ENCODE data around the gene ACSM4. TPM values are rescaled to one million over a fixed set of nuclear protein-coding genes. Genes with fewer than 3 reads are reported as not detected.

ACSM4 gene, protein sequence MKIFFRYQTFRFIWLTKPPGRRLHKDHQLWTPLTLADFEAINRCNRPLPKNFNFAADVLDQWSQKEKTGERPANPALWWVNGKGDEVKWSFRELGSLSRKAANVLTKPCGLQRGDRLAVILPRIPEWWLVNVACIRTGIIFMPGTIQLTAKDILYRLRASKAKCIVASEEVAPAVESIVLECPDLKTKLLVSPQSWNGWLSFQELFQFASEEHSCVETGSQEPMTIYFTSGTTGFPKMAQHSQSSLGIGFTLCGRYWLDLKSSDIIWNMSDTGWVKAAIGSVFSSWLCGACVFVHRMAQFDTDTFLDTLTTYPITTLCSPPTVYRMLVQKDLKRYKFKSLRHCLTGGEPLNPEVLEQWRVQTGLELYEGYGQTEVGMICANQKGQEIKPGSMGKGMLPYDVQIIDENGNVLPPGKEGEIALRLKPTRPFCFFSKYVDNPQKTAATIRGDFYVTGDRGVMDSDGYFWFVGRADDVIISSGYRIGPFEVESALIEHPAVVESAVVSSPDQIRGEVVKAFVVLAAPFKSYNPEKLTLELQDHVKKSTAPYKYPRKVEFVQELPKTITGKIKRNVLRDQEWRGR
- total RNA-seq, result not detected in 2 replicates

DNA sequence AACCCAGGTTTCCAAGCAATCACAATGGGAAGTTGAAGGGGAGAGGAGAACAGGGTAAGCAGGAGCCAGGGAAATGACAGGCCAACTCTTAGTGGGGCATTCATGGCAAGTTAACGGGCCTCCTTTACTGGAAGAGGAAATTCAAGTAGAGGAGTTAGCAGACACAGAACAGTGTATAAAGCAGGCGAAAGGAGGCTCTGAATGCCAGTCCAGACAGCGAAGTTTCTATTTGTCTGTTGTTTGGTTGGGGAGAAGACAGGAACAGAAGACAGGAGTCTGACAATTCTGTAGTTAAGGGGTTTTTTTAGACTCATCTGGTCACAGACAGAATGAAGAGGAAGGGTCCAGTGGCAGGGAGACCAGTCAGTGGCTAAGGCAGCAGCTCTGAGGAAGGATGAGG lies at the start of gene ACSM4:
ACSM4 (plus strand) TSS at position 301 of the 400 bp plus-strand sequence. CDS start 260 bp downstream, outside the sequence.

Other genes with a start within 250 kb of the ACSM4 start
- 339 and 458 TPM in 2 replicates for gene C1S, start 243.4 kb upstream of the ACSM4 start, total RNA-seq
- 340 and 347 TPM in 2 replicates for gene C1R, start 211.6 kb upstream of the ACSM4 start, total RNA-seq
- gene C1RL, start 194.9 kb upstream of the ACSM4 start, total RNA-seq, result 43.7 and 66.3 TPM in 2 replicates
- gene RBP5, start 175.2 kb upstream of the ACSM4 start, total RNA-seq, result not detected in 2 replicates
- gene CLSTN3, start 173.7 kb upstream of the ACSM4 start, total RNA-seq, result 20.5 and 39.0 TPM in 2 replicates
- 30.8 and 37.3 TPM in 2 replicates for gene PEX5, start 114.4 kb upstream of the ACSM4 start, total RNA-seq
- gene CD163L1, start 140.1 kb downstream of the ACSM4 start, total RNA-seq, result 0.43 and 2.6 TPM in 2 replicates
- not detected in 2 replicates for gene CD163, start 199.7 kb downstream of the ACSM4 start, total RNA-seq